Activated naive CD8-positive, alpha-beta T cell treated with anti-CD3 and anti-CD28 coated beads, Interleukin-2, amount 50 U/mL, for 24 hours (primary cell): ENCODE data around the gene RNF141.
A peak's percentile ranks its signal among the peaks of the same experiment; 100 is the strongest.

ENCODE experiments used
- ATAC-seq: fragments of 150-1000 bp; cut with Tn5 transposase; one replicate; pipeline ENCODE4 v1.10.0; 2021
- DNase-seq: peaks from one replicate; pipeline ENCODE4 v3.0.0; 2021
- H3K27ac Mint-ChIP-seq: one replicate; pipeline ENCODE4 v1.8.0; 2021; ENCODE audit warnings: mild to moderate bottlenecking, mixed read lengths
- H3K27me3 Mint-ChIP-seq: one replicate; pipeline ENCODE4 v1.8.0; 2021; ENCODE audit warnings: mixed read lengths
- H3K36me3 Mint-ChIP-seq: one replicate; pipeline ENCODE4 v1.8.0; 2021; ENCODE audit warnings: low read depth, mixed read lengths
- H3K4me1 Mint-ChIP-seq: one replicate; pipeline ENCODE4 v1.8.0; 2021; ENCODE audit warnings: mixed read lengths
- H3K4me3 Mint-ChIP-seq: one replicate; pipeline ENCODE4 v1.8.0; 2021; ENCODE audit warnings: mild to moderate bottlenecking, moderate library complexity, mixed read lengths
- H3K9me3 Mint-ChIP-seq: one replicate; pipeline ENCODE4 v1.8.0; 2021; ENCODE audit warnings: mixed read lengths

The RNF141 gene

GRCh38 chr11:10490398-10491241, 50.4 kb downstream of the RNF141 start:
- H3K4me3 Mint-ChIP-seq: no peak overlapping the region
- H3K36me3 Mint-ChIP-seq: peaks cover 31% of the 10 kb centered on the region
- no peaks in the 10 kb centered on the region for H3K27me3 Mint-ChIP-seq
- DNase-seq (no peak), ATAC-seq (no peak)
- H3K9me3 Mint-ChIP-seq: no peaks in the 10 kb centered on the region
- H3K4me1 Mint-ChIP-seq: peaks cover 26% of the 10 kb centered on the region
- peak overlapping the region; percentile 67 for H3K27ac Mint-ChIP-seq

DNA sequence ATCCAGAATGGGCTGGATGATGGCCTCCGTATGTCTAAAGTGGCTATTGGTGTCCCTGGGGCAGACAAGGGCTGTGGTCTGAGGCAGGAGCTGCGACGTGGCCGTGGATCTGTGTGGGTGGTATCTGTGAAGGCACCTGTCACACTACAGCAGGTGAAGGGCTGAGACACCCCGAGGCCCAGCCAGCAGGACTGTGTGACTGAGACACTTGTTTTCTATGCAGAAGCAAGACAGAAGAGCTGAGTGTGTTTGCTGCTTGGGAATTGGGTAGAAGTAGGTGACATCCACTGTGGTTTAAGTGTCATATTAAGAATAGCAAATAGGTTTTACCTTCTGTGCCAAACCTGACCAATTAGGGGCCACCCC, 51.0 kb downstream of the RNF141 start:
- no peak overlapping the region for H3K4me3 Mint-ChIP-seq
- peaks cover 26% of the 10 kb centered on the region for H3K4me1 Mint-ChIP-seq
- ATAC-seq: peak; percentile 25
- H3K9me3 Mint-ChIP-seq: no peaks in the 10 kb centered on the region
- no peak for DNase-seq
- peaks cover 31% of the 10 kb centered on the region for H3K36me3 Mint-ChIP-seq
- no peaks in the 10 kb centered on the region for H3K27me3 Mint-ChIP-seq
- peak overlapping the region; percentile 67 for H3K27ac Mint-ChIP-seq

DNA sequence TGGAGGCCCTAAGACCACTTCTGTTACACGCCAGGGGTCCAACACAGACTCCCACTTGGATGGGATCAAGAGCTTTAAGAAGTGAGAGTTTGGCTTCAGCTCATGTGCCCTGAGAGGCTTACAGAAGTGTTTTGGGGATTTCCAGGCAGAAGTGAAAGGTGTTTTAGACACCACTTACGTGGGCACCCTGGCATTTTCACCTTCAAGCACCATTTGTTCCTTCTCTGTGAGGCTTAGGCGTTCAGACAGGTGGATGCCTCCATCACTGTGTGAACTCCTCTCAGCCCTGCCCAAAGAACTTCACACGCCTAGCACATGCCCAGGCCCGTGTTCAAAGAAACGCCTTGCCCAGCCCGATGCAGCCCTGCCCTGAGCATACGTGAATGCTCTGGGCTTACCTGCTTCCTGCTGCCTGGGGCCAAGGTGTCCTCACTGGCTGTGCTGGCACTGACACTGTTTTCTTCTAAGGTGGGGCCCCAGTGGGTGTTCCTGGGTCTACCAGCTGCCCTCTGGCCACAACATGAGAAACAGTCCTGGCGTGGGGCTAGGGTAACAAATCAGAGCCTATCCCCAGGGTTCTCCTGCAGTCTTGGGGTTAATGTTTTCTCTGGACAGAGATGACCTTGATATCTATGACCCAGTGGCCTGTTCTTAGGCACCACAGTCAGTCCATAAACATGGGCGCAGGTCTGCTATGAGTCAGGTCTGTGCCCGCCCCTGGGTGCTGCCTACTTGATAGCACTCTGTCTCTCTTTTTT, 51.9 kb downstream of the RNF141 start:
- DNase-seq (no peak), ATAC-seq (peak; percentile 53)
- peaks cover 26% of the 10 kb centered on the region for H3K4me1 Mint-ChIP-seq
- H3K27me3 Mint-ChIP-seq: no peaks in the 10 kb centered on the region
- H3K4me3 Mint-ChIP-seq: no peak overlapping the region
- H3K27ac Mint-ChIP-seq: peak overlapping the region; percentile 87
- H3K9me3 Mint-ChIP-seq: no peaks in the 10 kb centered on the region
- H3K36me3 Mint-ChIP-seq: peaks cover 32% of the 10 kb centered on the region

GRCh38 chr11:10488121-10488933, 52.7 kb downstream of the RNF141 start:
- H3K9me3 Mint-ChIP-seq: no peaks in the 10 kb centered on the region
- peak overlapping the region; percentile 87 for H3K27ac Mint-ChIP-seq
- no peaks in the 10 kb centered on the region for H3K27me3 Mint-ChIP-seq
- H3K4me1 Mint-ChIP-seq: peaks cover 26% of the 10 kb centered on the region
- H3K36me3 Mint-ChIP-seq: peaks cover 30% of the 10 kb centered on the region
- DNase-seq (no peak), ATAC-seq (peak; percentile 61)
- peak overlapping the region; percentile 45 for H3K4me3 Mint-ChIP-seq

DNA sequence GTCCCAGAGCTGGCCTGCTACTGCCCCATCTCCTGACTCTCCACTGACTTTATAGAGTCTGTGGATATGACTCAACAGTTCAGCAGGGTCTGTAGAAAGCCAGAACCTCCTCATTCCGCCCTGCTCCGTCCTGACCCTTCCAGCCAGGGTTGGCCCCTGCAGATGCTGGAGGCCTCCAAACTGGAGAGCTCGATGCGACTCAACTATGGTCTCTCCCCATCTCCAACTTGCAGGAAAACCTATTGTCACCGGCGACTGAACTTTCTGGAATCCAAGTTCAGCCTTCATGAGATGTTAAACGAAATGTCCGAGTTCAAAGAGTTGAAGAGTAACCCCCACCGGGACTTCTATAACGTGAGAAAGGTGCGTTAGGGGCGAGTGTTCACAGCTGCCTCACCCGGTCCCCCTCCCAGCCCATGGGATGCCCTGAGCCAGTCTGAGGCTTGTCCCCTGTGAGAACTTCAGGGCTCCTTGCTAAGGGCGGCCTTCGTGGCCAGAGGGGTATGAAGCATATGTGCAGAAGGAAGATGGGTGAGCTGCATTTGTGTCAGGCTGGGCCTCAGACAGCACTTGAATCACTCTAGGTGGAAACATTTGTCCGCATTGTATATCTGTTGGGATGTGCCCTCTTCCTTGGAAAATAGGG, 53.9 kb downstream of the RNF141 start:
- Mint-ChIP-seq H3K27me3 (no peaks in the 10 kb centered on the region), H3K36me3 (peaks cover 26% of the 10 kb centered on the region), H3K4me3 (no peak overlapping the region), H3K4me1 (peaks cover 26% of the 10 kb centered on the region), H3K27ac (no peak overlapping the region), H3K9me3 (no peaks in the 10 kb centered on the region)
- no peak for ATAC-seq
- DNase-seq: no peak

- no peak for ATAC-seq
- Mint-ChIP-seq H3K27me3 (no peaks in the 10 kb centered on the region), H3K36me3 (peaks cover 26% of the 10 kb centered on the region), H3K4me1 (peaks cover 26% of the 10 kb centered on the region), H3K9me3 (no peaks in the 10 kb centered on the region), H3K4me3 (no peak overlapping the region), H3K27ac (no peak overlapping the region)
- no peak for DNase-seq
Measured at GRCh38 chr11:10486161-10486840, 54.7 kb downstream of the RNF141 start.

- no peak overlapping the region for H3K27ac Mint-ChIP-seq
- DNase-seq (no peak), ATAC-seq (no peak)
- no peaks in the 10 kb centered on the region for H3K27me3 Mint-ChIP-seq
- no peaks in the 10 kb centered on the region for H3K9me3 Mint-ChIP-seq
- H3K36me3 Mint-ChIP-seq: peaks cover 26% of the 10 kb centered on the region
- H3K4me3 Mint-ChIP-seq: no peak overlapping the region
- peaks cover 26% of the 10 kb centered on the region for H3K4me1 Mint-ChIP-seq
Measured at GRCh38 chr11:10485646-10486045, 55.3 kb downstream of the RNF141 start.

GRCh38 chr11:10484461-10485180, 56.4 kb downstream of the RNF141 start:
- H3K27ac Mint-ChIP-seq: no peak overlapping the region
- H3K9me3 Mint-ChIP-seq: no peaks in the 10 kb centered on the region

GRCh38 chr11:10483584-10483983, 57.4 kb downstream of the RNF141 start:
- Mint-ChIP-seq H3K27me3 (no peaks in the 10 kb centered on the region), H3K36me3 (peaks cover 26% of the 10 kb centered on the region), H3K27ac (no peak overlapping the region), H3K4me3 (no peak overlapping the region), H3K4me1 (peaks cover 10% of the 10 kb centered on the region), H3K9me3 (no peaks in the 10 kb centered on the region)
- ATAC-seq (no peak), DNase-seq (no peak)

More at GRCh38 chr11:10484461-10485180, 56.4 kb downstream of the RNF141 start:
- ATAC-seq (no peak), DNase-seq (no peak)
- H3K27me3 Mint-ChIP-seq: no peaks in the 10 kb centered on the region
- peaks cover 20% of the 10 kb centered on the region for H3K36me3 Mint-ChIP-seq
- H3K4me1 Mint-ChIP-seq: peaks cover 19% of the 10 kb centered on the region
- no peak overlapping the region for H3K4me3 Mint-ChIP-seq

GRCh38 chr11:10483174-10483573, 57.8 kb downstream of the RNF141 start:
- Mint-ChIP-seq H3K27me3 (no peaks in the 10 kb centered on the region), H3K4me3 (no peak overlapping the region), H3K27ac (no peak overlapping the region), H3K9me3 (no peaks in the 10 kb centered on the region), H3K4me1 (peaks cover 8% of the 10 kb centered on the region), H3K36me3 (peaks cover 27% of the 10 kb centered on the region)
- no peak for ATAC-seq
- DNase-seq: no peak

- ATAC-seq (no peak), DNase-seq (no peak)
- H3K36me3 Mint-ChIP-seq: peaks cover 16% of the 10 kb centered on the region
- no peak overlapping the region for H3K4me3 Mint-ChIP-seq
- H3K27ac Mint-ChIP-seq: no peak overlapping the region
- no peaks in the 10 kb centered on the region for H3K27me3 Mint-ChIP-seq
- peaks cover 8% of the 10 kb centered on the region for H3K4me1 Mint-ChIP-seq
- no peaks in the 10 kb centered on the region for H3K9me3 Mint-ChIP-seq
Measured at GRCh38 chr11:10481560-10482349, 59.2 kb downstream of the RNF141 start.

DNA sequence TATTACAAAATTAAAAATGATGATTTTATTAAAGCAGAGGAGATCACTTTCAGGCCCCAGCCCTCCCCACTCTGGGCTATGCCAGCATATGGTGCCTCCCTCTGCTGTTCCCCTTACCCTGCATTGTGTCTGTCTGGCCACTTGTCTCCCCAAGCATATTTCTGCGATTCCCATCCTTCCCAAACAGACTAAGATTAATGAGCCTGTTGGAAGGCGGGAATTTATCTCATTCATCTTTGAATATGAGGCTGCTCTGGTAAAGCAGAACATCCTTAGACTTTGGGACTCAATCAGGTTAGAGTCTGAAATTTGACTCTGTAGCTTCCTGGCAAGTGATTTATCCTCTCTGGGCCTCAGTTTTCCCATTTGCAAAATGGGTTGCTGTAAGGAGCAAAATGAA, 60.2 kb downstream of the RNF141 start:
- Mint-ChIP-seq H3K9me3 (no peaks in the 10 kb centered on the region), H3K4me3 (no peak overlapping the region), H3K4me1 (peaks cover 13% of the 10 kb centered on the region), H3K27me3 (no peaks in the 10 kb centered on the region), H3K27ac (no peak overlapping the region), H3K36me3 (peaks cover 16% of the 10 kb centered on the region)
- DNase-seq: no peak
- ATAC-seq: no peak

DNA sequence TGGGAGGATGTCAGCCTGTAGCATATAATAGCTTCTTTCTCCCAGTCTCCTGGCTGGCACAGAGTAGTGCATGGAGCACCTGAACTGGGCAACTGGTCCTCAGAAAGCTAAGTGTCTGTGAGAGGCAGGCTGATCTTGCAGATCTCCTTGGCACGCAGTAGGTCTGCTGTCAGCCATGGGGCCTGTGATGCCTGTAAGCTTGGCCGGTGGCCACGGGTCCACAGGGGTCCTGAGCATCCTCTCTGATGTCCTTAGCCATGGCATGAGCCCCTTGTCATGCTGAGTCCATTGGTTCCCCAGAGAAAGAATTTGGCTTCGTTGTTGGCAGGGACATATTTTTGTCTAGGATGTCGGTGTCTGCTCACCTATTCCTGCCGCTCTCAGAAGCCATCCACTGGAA, 61.0 kb downstream of the RNF141 start:
- peaks cover 19% of the 10 kb centered on the region for H3K36me3 Mint-ChIP-seq
- H3K4me3 Mint-ChIP-seq: no peak overlapping the region
- DNase-seq: no peak
- peaks cover 19% of the 10 kb centered on the region for H3K4me1 Mint-ChIP-seq
- ATAC-seq: no peak
- no peaks in the 10 kb centered on the region for H3K27me3 Mint-ChIP-seq
- H3K27ac Mint-ChIP-seq: no peak overlapping the region
- H3K9me3 Mint-ChIP-seq: no peaks in the 10 kb centered on the region
